HG03064 (cell line): ENCODE measurements around the gene CCNB3.
A peak's percentile ranks its signal among the peaks of the same experiment; 100 is the strongest.
"Not testable (repeated sequence)": the region's sequence is repeated elsewhere in the genome, so short reads cannot be mapped to it uniquely, and the experiment has no call there.

Experiments used
- ATAC-seq: cut with Tn5 transposase; IDR thresholded peaks from one replicate; pipeline ENCODE4 v1.9.1; 2021; ENCODE audit warnings: low read depth; ENCODE audit not compliant: unreplicated experiment

CCNB3 gene

DNA sequence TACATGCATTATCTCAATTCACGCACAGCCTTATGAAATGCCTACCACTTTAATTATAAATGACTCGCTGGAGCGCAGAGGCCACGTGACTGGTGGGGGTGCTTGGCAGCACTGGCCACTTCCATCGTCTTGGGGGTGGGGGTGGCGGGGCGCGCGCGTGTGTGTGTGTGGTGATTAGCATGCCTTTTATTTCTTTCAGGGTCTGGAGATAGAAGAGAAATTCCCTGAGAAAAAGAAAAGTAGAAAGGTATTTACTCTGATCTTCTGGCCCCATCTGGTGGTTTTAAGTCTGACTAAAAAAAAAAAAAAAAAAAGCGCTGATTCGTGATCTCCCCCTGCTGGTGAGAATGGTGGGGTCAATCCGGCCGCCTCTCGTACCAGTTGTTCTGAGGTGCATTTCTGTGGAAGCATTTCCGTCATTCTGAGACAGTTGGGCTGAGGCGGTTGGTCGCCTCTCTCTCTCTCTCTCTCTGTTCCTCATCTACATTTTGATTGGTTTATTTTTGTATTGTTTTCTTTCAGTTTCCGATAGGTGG, at the start of gene CCNB3:
CCNB3 (plus strand) TSS at position 402 of the 536 bp plus-strand sequence. CDS start 80,399 bp downstream, outside the sequence.
- peak; percentile 93 for ATAC-seq

GRCh38 chrX:50157545-50158135, 46.9 kb upstream of the CCNB3 start:
- ATAC-seq = no peak

DNA sequence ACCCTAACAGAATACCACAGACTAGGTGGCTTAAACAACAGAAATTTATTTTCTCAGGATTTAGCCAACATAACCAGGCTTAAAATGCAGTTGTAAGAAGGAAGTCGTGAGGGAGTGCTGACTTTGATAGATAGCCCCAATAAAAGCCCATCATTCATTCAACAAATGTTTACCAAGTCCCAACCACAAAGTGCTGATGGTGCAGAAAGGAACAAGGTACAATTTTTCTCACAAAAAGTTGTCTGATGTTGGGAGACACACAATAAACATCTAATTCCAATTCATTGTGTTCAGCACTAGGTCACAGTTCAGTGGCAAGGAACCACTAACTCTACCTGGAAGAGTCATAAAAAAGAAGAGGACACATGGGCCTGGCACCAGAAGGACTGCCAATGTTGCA, 46.0 kb upstream of the CCNB3 start:
- ATAC-seq = no peak

- no peak for ATAC-seq
These were observed 43.4 kb upstream of the CCNB3 start for GRCh38 chrX:50161127-50161526.

DNA sequence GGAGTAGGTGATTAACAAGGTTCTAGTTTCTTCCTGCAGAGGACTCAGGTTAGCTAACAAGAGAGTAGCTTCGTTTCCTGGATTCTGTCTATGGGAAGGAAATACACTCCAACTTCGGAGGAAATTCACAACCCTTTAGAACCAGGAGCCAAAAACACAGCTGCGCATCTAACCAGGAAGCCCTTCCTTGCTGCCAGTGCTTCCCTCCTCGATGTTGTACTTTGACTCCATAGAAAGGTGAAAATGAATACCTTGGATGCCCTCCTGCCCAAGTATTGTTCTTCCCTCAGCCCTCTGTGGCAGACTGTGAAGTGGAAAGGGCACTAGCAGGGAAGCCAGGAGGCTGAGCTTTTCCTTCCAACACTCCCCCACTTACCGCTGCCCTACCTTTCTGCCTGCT, 38.8 kb upstream of the CCNB3 start:
- ATAC-seq = no peak

GRCh38 chrX:50167366-50167765, 37.2 kb upstream of the CCNB3 start:
- no peak for ATAC-seq

GRCh38 chrX:50168241-50168687, 36.3 kb upstream of the CCNB3 start:
- ATAC-seq = no peak

DNA sequence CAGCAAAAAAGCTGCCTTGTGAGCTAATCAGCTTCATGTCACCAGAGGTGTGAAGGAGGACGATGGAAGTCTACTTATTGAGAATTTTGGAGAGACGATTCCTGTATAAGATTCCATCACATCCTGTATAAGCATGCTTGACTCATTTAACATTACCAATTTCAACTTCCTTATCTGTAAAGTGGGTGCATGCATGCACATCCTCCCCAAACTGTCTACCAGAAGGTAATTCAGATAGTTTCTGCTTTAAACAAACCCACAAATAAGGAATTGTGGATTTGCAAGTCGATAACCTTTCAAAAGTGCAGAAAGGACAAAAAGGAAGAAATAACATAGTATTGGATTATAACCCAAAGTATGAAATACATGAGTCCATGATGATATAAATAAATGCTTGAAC, 34.8 kb upstream of the CCNB3 start:
- ATAC-seq = no peak

GRCh38 chrX:50180073-50180940, 24.3 kb upstream of the CCNB3 start:
- ATAC-seq = no peak

DNA sequence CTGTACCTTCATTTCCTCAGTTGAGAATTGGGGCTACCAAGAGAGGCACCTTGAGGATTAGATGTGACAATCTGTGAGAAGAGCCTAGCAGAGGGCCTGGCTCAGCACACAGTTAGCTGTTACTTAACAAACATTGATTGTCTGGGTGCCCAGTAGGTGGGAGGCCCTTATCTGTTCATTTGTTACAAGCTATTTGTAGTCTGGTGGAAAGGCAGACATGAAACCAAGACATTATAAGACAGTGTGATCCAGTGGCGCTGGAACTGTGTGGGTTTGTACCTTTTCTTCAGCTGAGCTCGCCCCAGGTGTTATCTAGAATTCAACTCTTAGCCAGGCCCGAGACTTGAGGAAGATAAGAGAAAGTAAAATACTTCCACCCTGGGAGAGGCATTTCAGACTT, 20.7 kb upstream of the CCNB3 start:
- no peak for ATAC-seq

DNA sequence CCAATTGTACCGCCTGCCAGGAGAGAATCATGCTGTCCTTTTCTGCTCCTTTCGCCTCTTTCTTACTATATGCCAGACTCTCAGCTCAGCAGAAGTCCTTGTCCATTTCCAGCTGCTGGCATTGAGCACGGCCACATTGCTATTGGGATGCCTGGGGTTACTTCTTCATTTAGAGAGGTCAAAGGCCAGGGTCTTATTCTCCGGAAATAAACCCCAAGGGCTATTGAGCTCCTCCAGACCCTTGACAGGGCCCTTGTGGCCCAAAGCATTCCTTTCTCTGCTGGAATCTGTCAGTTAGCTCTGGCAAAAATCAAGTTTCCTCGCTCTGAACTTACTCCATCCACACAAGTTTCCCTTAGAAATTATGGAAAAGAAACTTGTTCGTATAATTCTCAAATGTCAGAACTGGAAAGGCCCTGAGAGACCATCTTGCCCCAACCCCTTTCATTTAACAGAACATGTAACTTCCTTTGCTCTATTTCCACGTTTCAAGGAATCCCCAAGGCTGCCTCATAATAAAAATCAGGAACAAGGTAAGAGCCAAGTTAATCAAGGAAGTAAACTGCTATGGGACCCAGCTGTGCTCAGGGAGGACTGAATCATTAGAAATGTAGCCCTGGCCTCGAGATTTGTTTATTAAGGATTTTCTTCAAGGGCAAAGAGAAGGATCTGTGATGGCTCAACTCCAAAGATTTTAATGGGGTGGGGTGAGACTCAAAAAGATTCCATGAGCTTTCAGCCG, 15.5 kb upstream of the CCNB3 start:
- no peak for ATAC-seq

GRCh38 chrX:50198348-50198747, 6.2 kb upstream of the CCNB3 start:
- no peak for ATAC-seq

- no peak for ATAC-seq
These were observed 3.7 kb upstream of the CCNB3 start, which contains the start of gene AKAP4 for GRCh38 chrX:50200907-50201306. Gene AKAP4 (minus strand): TSS chrX:50201007. CDS start chrX:50200889, 118 bp downstream.

- ATAC-seq = no peak
These were observed 2.0 kb upstream of the CCNB3 start for GRCh38 chrX:50202539-50202938.

DNA sequence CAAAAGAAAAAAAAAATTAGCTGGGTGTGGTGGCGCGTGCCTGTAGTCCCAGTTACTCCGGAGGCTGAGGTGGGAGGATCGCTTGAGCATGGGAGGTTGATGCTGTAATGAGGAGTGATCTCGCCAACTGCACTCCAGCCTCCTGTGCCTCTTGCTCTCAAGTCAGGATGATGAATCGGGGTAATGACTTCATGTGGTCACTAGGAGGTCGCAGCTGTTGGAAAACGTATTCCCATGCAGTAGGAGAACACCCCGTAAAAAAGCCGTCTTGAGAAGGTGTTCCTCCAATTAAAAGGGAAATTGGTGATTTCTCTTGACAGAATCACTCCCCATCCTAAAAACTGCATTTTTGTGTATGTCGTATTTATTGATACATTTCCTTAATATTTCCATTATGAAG, 2.2 kb downstream of the CCNB3 start:
- no peak for ATAC-seq

DNA sequence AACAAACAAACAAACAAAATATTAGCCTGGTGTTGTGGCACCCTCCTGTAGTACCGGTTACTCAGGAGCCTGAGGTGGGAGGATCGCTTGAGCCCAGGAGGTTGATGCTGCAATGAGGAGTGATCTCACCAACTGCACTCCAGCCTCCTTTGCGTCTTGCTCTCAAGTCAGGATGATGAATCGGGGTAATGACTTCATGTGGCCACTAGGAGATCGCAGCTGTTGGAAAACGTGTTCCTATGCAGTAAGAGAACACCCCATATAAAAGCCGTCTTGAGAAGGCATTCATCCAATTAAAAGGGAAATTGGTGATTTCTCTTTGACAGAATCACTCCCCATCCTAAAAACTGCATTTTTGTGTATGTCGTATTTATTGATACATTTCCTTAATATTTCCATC, 6.9 kb downstream of the CCNB3 start:
- ATAC-seq = no peak

- no peak for ATAC-seq
These were observed 76.7 kb downstream of the CCNB3 start for GRCh38 chrX:50281253-50281652.

GRCh38 chrX:50327235-50327634, 122.7 kb downstream of the CCNB3 start:
- no peak for ATAC-seq

DNA sequence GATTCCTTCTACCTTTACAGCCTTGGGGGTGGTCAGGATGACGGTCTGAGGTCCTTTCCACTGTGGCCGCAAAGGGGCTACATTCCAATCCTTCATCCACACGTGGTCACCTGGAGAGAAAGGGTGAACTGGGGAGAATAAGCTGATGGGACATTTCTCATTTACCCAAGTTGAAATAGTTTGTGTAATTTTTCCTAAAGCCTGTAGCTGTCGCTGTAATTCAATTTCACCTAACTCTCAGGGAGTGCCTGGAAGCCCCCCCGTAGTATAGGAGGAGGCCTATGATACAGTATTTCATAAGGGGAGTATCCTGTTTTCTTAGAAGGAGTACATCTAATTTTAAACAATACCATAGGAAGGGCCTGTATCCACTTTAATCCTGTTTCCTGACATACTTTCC, 128.1 kb downstream of the CCNB3 start:
- not testable (repeated sequence) for ATAC-seq

DNA sequence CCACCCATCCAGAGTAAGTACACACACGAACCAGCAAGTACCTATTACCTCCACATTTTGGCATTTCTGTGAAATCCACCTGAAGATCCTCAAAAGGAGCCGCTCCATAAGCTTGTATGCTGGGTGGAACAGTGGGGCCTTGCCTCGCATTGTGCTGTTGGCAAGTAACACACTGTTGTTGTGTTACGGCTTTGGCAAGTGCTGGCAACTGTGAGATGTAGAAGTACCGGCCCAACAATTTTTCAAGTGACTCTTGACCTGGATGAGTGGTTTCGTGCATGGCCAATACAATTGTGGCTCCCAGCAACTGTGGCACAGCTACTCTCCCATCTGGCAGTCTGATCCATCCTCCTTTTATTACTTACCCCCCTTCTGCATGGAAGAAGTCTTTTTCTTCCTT, 128.7 kb downstream of the CCNB3 start:
- ATAC-seq = no peak

- ATAC-seq = no peak
These were observed 139.4 kb downstream of the CCNB3 start for GRCh38 chrX:50343917-50344316.
